H1 (cell line): Measurements from ENCODE around the gene RASSF10. TPM values are rescaled to one million over a fixed set of nuclear protein-coding genes. Genes with fewer than 3 reads are reported as not detected.

Source experiments
- CTCF ChIA-PET: fragments of 300-600 bp; sonication (Branson Sonifier 250); formaldehyde crosslinking; loops from one replicate; lab custom pipeline; 2021; ENCODE audit not compliant: partially characterized antibody; lab: Charles Lee
- POLR2A ChIA-PET: fragments of 300-600 bp; sonication (Branson Sonifier 250); formaldehyde crosslinking; loops from one replicate; lab custom pipeline; 2021; ENCODE audit warnings: inconsistent platforms; ENCODE audit not compliant: partially characterized antibody; lab: Charles Lee
- DNase-seq, 2 experiments: peaks; one replicate each; pipeline versions ENCODE4 v3.0.0 to v3.0.0-alpha.2; 2010 to 2022; ENCODE audit warnings: low spot score in 2 of 2, low read depth in 1 of 2, mixed read lengths in 1 of 2
- FAIRE-seq: peaks from 2 replicates; lab custom pipeline; 2011; peaks lifted over from hg19 to GRCh38; lab: Jason Lieb, UNC
- H2AFZ ChIP-seq: 2 replicates; pipeline ENCODE4 v1.8.1; 2012; ENCODE audit warnings: low read length, inconsistent platforms
- H2AK5ac ChIP-seq: 2 replicates; pipeline ENCODE4 v1.6.1; 2013; ENCODE audit warnings: low read depth, low read length
- H2BK120ac ChIP-seq: replicated peaks from 2 replicates; pipeline ENCODE3; 2013; ENCODE audit warnings: low read depth, low read length, inconsistent platforms
- H2BK12ac ChIP-seq: 2 replicates; pipeline ENCODE4 v1.6.1; 2013; ENCODE audit warnings: low read depth, low read length
- H2BK15ac ChIP-seq: 2 replicates; pipeline ENCODE4 v1.6.1; 2013; ENCODE audit warnings: low read length
- H2BK20ac ChIP-seq: 2 replicates; pipeline ENCODE4 v1.6.1; 2013; ENCODE audit warnings: low read length
- H2BK5ac ChIP-seq: 2 replicates; pipeline ENCODE4 v1.6.1; 2013; ENCODE audit warnings: low read depth, low read length
- H3K14ac ChIP-seq: 2 replicates; pipeline ENCODE4 v1.6.1; 2013; ENCODE audit warnings: inconsistent platforms; ENCODE audit not compliant: insufficient read length
- H3K18ac ChIP-seq: 2 replicates; pipeline ENCODE4 v1.6.1; 2013; ENCODE audit warnings: low read length; ENCODE audit errors: extremely low read depth
- H3K23ac ChIP-seq: 2 replicates; pipeline ENCODE4 v1.6.1; 2013; ENCODE audit warnings: inconsistent platforms; ENCODE audit not compliant: insufficient read length
- H3K23me2 ChIP-seq: 2 replicates; pipeline ENCODE4 v1.6.1; 2013; ENCODE audit warnings: low read depth, low read length
- H3K27ac ChIP-seq: 2 replicates; pipeline ENCODE4 v1.6.1; 2011; ENCODE audit warnings: low read depth, low read length, inconsistent platforms
- H3K27me3 ChIP-seq, 4 experiments: replicated peaks in 1 of 4; 1 replicate in 1 of 4; 2 replicates in 3 of 4; pipeline versions ENCODE4 v1.6.1 to v1.8.1; 2011 to 2013; ENCODE audit warnings: low read length in 3 of 4, mild to moderate bottlenecking in 3 of 4, inconsistent platforms in 2 of 4, mixed read lengths in 2 of 4, moderate library complexity in 1 of 4; ENCODE audit not compliant: control insufficient read depth in 3 of 4, insufficient read depth in 3 of 4; ENCODE audit errors: extremely low read depth in 1 of 4
- H3K36me3 ChIP-seq, 4 experiments: 2 replicates each; pipeline versions ENCODE4 v1.6.1 to v1.8.1; 2011 to 2013; ENCODE audit warnings: mild to moderate bottlenecking in 4 of 4, low read length in 3 of 4, moderate library complexity in 2 of 4, control low read depth in 1 of 4, inconsistent platforms in 1 of 4; ENCODE audit not compliant: insufficient read depth in 4 of 4, control insufficient read depth in 2 of 4
- H3K4ac ChIP-seq: replicated peaks from 2 replicates; pipeline ENCODE3; 2013; ENCODE audit warnings: low read length, low read depth, mixed read lengths, inconsistent platforms; ENCODE audit not compliant: insufficient read length
- H3K4me1 ChIP-seq, 4 experiments: replicated peaks in 1 of 4; 1 replicate in 1 of 4; 2 replicates in 3 of 4; pipeline versions ENCODE4 v1.6.1 to v1.8.1; 2011 to 2013; ENCODE audit warnings: low read length in 3 of 4, inconsistent platforms in 2 of 4, mixed read lengths in 1 of 4; ENCODE audit not compliant: insufficient read depth in 4 of 4, control insufficient read depth in 3 of 4
- H3K4me2 ChIP-seq, 2 experiments: 2 replicates each; pipeline versions ENCODE4 v1.6.1 to v1.8.1; 2011 to 2013; ENCODE audit warnings: low read depth in 2 of 2, low read length in 2 of 2, control low read depth in 1 of 2, inconsistent platforms in 1 of 2, mild to moderate bottlenecking in 1 of 2; ENCODE audit not compliant: insufficient read depth in 1 of 2
- H3K4me3 ChIP-seq, 4 experiments: fragments of 200-600, 300-600 bp in 1 of 4; sonication (generic), shearing (Covaris generic), sonication (Bioruptor Twin) in 1 of 4; 2 replicates each; pipeline versions ENCODE4 v1.5.1 to v1.8.1; 2011 to 2016; ENCODE audit warnings: low read length in 4 of 4, low read depth in 3 of 4, control low read depth in 2 of 4, inconsistent platforms in 2 of 4, mild to moderate bottlenecking in 2 of 4, mixed read lengths in 1 of 4, moderate library complexity in 1 of 4; ENCODE audit not compliant: insufficient read depth in 2 of 4; ENCODE audit errors: extremely low read depth in 1 of 4
- H3K56ac ChIP-seq: replicated peaks from 2 replicates; pipeline ENCODE3; 2013; ENCODE audit warnings: low read depth, mild to moderate bottlenecking, mixed read lengths, low read length, inconsistent platforms; ENCODE audit not compliant: insufficient read length
- H3K79me1 ChIP-seq: 2 replicates; pipeline ENCODE4 v1.6.1; 2013; ENCODE audit warnings: low read depth, low read length, control low read depth
- H3K79me2 ChIP-seq, 2 experiments: 2 replicates each; pipeline versions ENCODE4 v1.6.1 to v1.8.1; 2012 to 2013; ENCODE audit warnings: low read length in 2 of 2, mild to moderate bottlenecking in 2 of 2, inconsistent platforms in 1 of 2; ENCODE audit not compliant: insufficient read depth in 2 of 2, control insufficient read depth in 1 of 2
- H3K9ac ChIP-seq, 4 experiments: replicated peaks in 1 of 4; 1 replicate in 1 of 4; 2 replicates in 3 of 4; pipeline versions ENCODE4 v1.6.1 to v1.8.1; 2011 to 2013; ENCODE audit warnings: low read depth in 3 of 4, low read length in 3 of 4, control low read depth in 2 of 4, mild to moderate bottlenecking in 2 of 4, moderate library complexity in 2 of 4, inconsistent platforms in 1 of 4; ENCODE audit errors: extremely low read depth in 1 of 4
- H3K9me3 ChIP-seq, 2 experiments: 2 replicates each; pipeline versions ENCODE4 v1.6.1 to v1.8.1; 2012 to 2013; ENCODE audit warnings: mild to moderate bottlenecking in 2 of 2, moderate library complexity in 2 of 2, control low read depth in 1 of 2, inconsistent platforms in 1 of 2, low read depth in 1 of 2, low read length in 1 of 2, mixed read lengths in 1 of 2; ENCODE audit not compliant: insufficient read depth in 2 of 2
- H4K20me1 ChIP-seq, 2 experiments: replicated peaks in 1 of 2; 2 replicates each; pipeline versions ENCODE3 to v1.8.1; 2011 to 2013; ENCODE audit warnings: inconsistent platforms in 2 of 2, low read length in 2 of 2, mild to moderate bottlenecking in 1 of 2; ENCODE audit not compliant: insufficient read depth in 2 of 2, control insufficient read depth in 1 of 2
- H4K5ac ChIP-seq: 2 replicates; pipeline ENCODE4 v1.6.1; 2013; ENCODE audit warnings: low read length, low read depth, mixed read lengths, inconsistent platforms; ENCODE audit not compliant: insufficient read length
- H4K8ac ChIP-seq: 2 replicates; pipeline ENCODE4 v1.8.0; 2013; ENCODE audit warnings: mild to moderate bottlenecking, moderate library complexity, low read length, inconsistent platforms; ENCODE audit not compliant: insufficient read depth; ENCODE audit errors: extremely low read depth
- H4K91ac ChIP-seq: replicated peaks from 2 replicates; pipeline ENCODE3; 2013; ENCODE audit warnings: low read length, mixed read lengths, inconsistent platforms; ENCODE audit not compliant: insufficient read length
- KDM4A ChIP-seq: IDR thresholded peaks from one replicate; pipeline ENCODE4 v1.7.1; 2012; ENCODE audit warnings: low read depth, mild to moderate bottlenecking, moderate library complexity, low read length, inconsistent platforms; ENCODE audit not compliant: severe bottlenecking
- KDM5A ChIP-seq: fragments of 200-600 bp; IDR thresholded peaks from 2 replicates; pipeline ENCODE4 v1.7.1; 2012; ENCODE audit warnings: mild to moderate bottlenecking, low read length, inconsistent platforms, mixed read lengths
- NRF1 ChIP-seq: IDR thresholded peaks from 2 replicates; pipeline ENCODE4 v1.6.1; 2011; ENCODE audit warnings: mild to moderate bottlenecking, low read depth, low read length, improper control_type of control experiment
- PHF8 ChIP-seq: fragments of 200-600 bp; sonication (generic); conservative IDR thresholded peaks from 2 replicates; pipeline ENCODE4 v1.7.1; 2012; ENCODE audit warnings: low read depth, mild to moderate bottlenecking, inconsistent platforms, low read length, moderate library complexity
- RBBP5 ChIP-seq: IDR thresholded peaks from 2 replicates; pipeline ENCODE4 v1.7.1; 2012; ENCODE audit warnings: low read depth, mild to moderate bottlenecking, inconsistent platforms, low read length, moderate library complexity, borderline replicate concordance
- RNF2 ChIP-seq: fragments of 200-900, 300-1000 bp; sonication (generic); IDR thresholded peaks from 2 replicates; pipeline ENCODE4 v1.7.1; 2016; ENCODE audit warnings: borderline replicate concordance, low read depth, mild to moderate bottlenecking, antibody characterized with exemption, low read length; ENCODE audit not compliant: poor library complexity, severe bottlenecking; ENCODE audit errors: missing control alignments
- SIX5 ChIP-seq: IDR thresholded peaks from 2 replicates; pipeline ENCODE4 v1.6.1; 2011; ENCODE audit warnings: mild to moderate bottlenecking, low read depth, low read length
- SP4 ChIP-seq: IDR thresholded peaks from 2 replicates; pipeline ENCODE4 v1.6.1; 2012; ENCODE audit warnings: low read length, inconsistent platforms
- TEAD4 ChIP-seq: IDR thresholded peaks from 2 replicates; pipeline ENCODE4 v1.6.1; 2012; ENCODE audit warnings: low read depth, low read length, inconsistent platforms, mixed read lengths
- WGBS, 2 experiments: shearing (Covaris generic) in 1 of 2; methylation state at CpG; one replicate each; pipeline versions ENCODE4 v1.1.6 to v1.1.7; 2013 to 2015; ENCODE audit warnings: low lambda C conversion rate in 2 of 2, mixed read lengths in 2 of 2, inconsistent platforms in 1 of 2, low coverage in 1 of 2, missing lambda C conversion rate in 1 of 2; ENCODE audit not compliant: insufficient replicate concordance in 2 of 2, insufficient coverage in 1 of 2, insufficient read length in 1 of 2; ENCODE audit errors: extremely low coverage in 1 of 2, missing lambda C conversion rate in 1 of 2; 5-methylcytosine and 5-hydroxymethylcytosine counted together
- polyA plus RNA-seq, 7 experiments: library from polyadenylated mRNA; depleted of rRNA in 3 of 7; stranded (reverse) in 5 of 7; unstranded in 2 of 7; fragments of >200 nt in 5 of 7; fragments of 200-250 nt in 2 of 7; gene quantifications; 1 replicate in 5 of 7; 2 replicates in 1 of 7; 4 replicates in 1 of 7; pipeline versions ENCODE4 v1.2.1 to v1.2.3, GENCODE V29; 2011 to 2013; ENCODE audit warnings: missing spikeins in 2 of 7, mixed read lengths in 2 of 7
- total RNA-seq: library from RNA; stranded (reverse); fragmentation: NEBNext Ultra II Directional; extraction: Animal tissue kit (Norgen Biotek cat#: 25700); gene quantifications from 2 replicates; pipeline ENCODE4 v1.2.1, GENCODE V29; 2021

RASSF10 gene
- total and polyA plus RNA-seq, 2 of the 8 experiments (the other 6 are each of a cell fraction or from before 2014, with no cell fraction given): 0.51 to 1.8 TPM

DNA sequence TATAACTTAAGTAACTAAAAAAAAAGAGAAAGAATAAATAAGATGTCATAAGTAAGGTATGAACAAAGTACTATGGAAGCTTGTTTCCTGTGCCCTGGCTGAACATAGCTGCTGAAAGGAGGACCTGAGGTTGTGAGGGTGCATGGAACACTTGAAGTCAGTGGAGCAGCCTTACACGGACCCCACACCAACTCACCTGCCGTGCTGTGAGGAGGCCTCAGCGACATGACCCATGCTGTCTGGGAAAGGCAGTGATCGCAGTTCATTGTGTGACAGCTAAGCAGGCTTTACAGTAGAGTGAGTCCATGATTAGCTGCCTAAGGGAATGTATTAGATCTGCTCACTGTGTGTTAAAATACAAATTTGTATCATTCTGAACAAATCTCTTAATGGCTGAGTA lies 17.6 kb downstream of the RASSF10 start:
- Histone ChIP-seq H3K18ac (no peak overlapping the region), H3K9me3 (no peaks in the 10 kb centered on the region), H3K27me3 (no peaks in the 10 kb centered on the region), H3K4me3 (no peak overlapping the region), H2AFZ (no peak overlapping the region), H3K36me3 (no peaks in the 10 kb centered on the region), H2BK15ac (no peak overlapping the region), H3K27ac (no peak overlapping the region), H2BK12ac (no peak overlapping the region), H2BK20ac (no peak overlapping the region), H3K9ac (no peak overlapping the region), H3K14ac (no peak overlapping the region), H2BK5ac (no peak overlapping the region), H3K56ac (no peak overlapping the region), H3K23me2 (no peaks in the 10 kb centered on the region; the same call in 1 of the 2 replicates), H2AK5ac (no peak overlapping the region), H2BK120ac (no peak overlapping the region), H4K20me1 (no peaks in the 10 kb centered on the region), H4K91ac (no peak overlapping the region), H3K23ac (no peak overlapping the region), H3K79me1 (no peaks in the 10 kb centered on the region), H3K4me2 (no peak overlapping the region), H4K5ac (no peak overlapping the region), H3K4ac (no peak overlapping the region), H3K4me1 (no peaks in the 10 kb centered on the region), H4K8ac (no peak overlapping the region), H3K79me2 (no peaks in the 10 kb centered on the region)
- TF ChIP-seq RBBP5: no peak
- no peak for TF ChIP-seq PHF8
- no peak for TF ChIP-seq TEAD4
- no peak for TF ChIP-seq RNF2
- TF ChIP-seq KDM4A: no peak
- no peak for TF ChIP-seq KDM5A
- no peak for TF ChIP-seq NRF1
- no peak for TF ChIP-seq SIX5
- no peak for TF ChIP-seq SP4
- WGBS, 2 experiments: 91% methylated on average over 4 of the region's 4 CpGs; no CpG with 5 or more reads in 1 of the 2 experiments
- CTCF ChIA-PET: interaction anchor here (0.6 to 1.7 kb wide), 5 partner anchors 10 to 521 kb away, joined by 3 to 7 read pairs (median 3); no protein-coding TSS in a partner anchor
- FAIRE-seq (no peak), DNase-seq (no peak)
- POLR2A ChIA-PET: no interaction called here
